ENCODE results near the gene APBB2. TPM values are rescaled to one million over a fixed set of nuclear protein-coding genes. Genes with fewer than 3 reads are reported as not detected.

The APBB2 gene
- total and polyA plus RNA-seq, 4 donors = 4.8 to 31.5 (median 11.2) TPM

GRCh38 chr4:40912460-40913184, 301.7 kb downstream of the APBB2 start:
- no peak overlapping the region for H3K4me3 ChIP-seq (ENCODE audit: low read depth in 1 of 3, low read length in 3 of 3)
- no peaks in the 10 kb centered on the region for H3K9me3 ChIP-seq (ENCODE audit: control insufficient read depth in 4 of 4, low read length in 3 of 4)
- H3K27me3 ChIP-seq (ENCODE audit: control insufficient read depth in 4 of 4, insufficient read depth in 4 of 4, low read length in 3 of 4) = no peaks in the 10 kb centered on the region
- no peak for DNase-seq (ENCODE audit: low spot score)
- no peaks in the 10 kb centered on the region for H3K36me3 ChIP-seq (ENCODE audit: control insufficient read depth in 4 of 4, insufficient read depth in 3 of 4, low read depth in 1 of 4, low read length in 3 of 4)
- H3K4me1 ChIP-seq (ENCODE audit: control insufficient read depth in 4 of 4, insufficient read depth in 4 of 4, low read length in 3 of 4) = no peaks in the 10 kb centered on the region
- H3K27ac ChIP-seq (ENCODE audit: low read depth in 1 of 2, low read length in 2 of 2) = no peak overlapping the region
- H3K9ac ChIP-seq (ENCODE audit: low read depth in 1 of 2, low read length in 2 of 2) = no peak overlapping the region
- 93% methylated on average over 15 of the region's 15 CpGs for WGBS
- TF ChIP-seq CTCF (IDR thresholded peaks at IDR 0.05; ENCODE audit: low read depth, low read length, missing input control) (no peak), YY1 (IDR thresholded peaks at IDR 0.05) (no peak), FOXA1 (IDR thresholded peaks at IDR 0.05) (no peak), EGR1 (IDR thresholded peaks at IDR 0.05; ENCODE audit: low read depth in 2 of 2) (no peak), NR2F2 (IDR thresholded peaks at IDR 0.05) (no peak), HNF4A (conservative IDR thresholded peaks at IDR 0.05) (no peak), MAX (IDR thresholded peaks at IDR 0.05) (no peak), HNF4G (IDR thresholded peaks at IDR 0.05) (no peak), RAD21 (IDR thresholded peaks at IDR 0.05) (no peak), FOXA2 (IDR thresholded peaks at IDR 0.05) (no peak), TAF1 (conservative IDR thresholded peaks at IDR 0.05) (no peak), RXRA (IDR thresholded peaks at IDR 0.05) (no peak)
- TF ChIP-seq, protein P1, sequence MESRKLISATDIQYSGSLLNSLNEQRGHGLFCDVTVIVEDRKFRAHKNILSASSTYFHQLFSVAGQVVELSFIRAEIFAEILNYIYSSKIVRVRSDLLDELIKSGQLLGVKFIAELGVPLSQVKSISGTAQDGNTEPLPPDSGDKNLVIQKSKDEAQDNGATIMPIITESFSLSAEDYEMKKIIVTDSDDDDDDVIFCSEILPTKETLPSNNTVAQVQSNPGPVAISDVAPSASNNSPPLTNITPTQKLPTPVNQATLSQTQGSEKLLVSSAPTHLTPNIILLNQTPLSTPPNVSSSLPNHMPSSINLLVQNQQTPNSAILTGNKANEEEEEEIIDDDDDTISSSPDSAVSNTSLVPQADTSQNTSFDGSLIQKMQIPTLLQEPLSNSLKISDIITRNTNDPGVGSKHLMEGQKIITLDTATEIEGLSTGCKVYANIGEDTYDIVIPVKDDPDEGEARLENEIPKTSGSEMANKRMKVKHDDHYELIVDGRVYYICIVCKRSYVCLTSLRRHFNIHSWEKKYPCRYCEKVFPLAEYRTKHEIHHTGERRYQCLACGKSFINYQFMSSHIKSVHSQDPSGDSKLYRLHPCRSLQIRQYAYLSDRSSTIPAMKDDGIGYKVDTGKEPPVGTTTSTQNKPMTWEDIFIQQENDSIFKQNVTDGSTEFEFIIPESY (IDR thresholded peaks at IDR 0.05) = no peak
- TF ChIP-seq, protein P2, sequence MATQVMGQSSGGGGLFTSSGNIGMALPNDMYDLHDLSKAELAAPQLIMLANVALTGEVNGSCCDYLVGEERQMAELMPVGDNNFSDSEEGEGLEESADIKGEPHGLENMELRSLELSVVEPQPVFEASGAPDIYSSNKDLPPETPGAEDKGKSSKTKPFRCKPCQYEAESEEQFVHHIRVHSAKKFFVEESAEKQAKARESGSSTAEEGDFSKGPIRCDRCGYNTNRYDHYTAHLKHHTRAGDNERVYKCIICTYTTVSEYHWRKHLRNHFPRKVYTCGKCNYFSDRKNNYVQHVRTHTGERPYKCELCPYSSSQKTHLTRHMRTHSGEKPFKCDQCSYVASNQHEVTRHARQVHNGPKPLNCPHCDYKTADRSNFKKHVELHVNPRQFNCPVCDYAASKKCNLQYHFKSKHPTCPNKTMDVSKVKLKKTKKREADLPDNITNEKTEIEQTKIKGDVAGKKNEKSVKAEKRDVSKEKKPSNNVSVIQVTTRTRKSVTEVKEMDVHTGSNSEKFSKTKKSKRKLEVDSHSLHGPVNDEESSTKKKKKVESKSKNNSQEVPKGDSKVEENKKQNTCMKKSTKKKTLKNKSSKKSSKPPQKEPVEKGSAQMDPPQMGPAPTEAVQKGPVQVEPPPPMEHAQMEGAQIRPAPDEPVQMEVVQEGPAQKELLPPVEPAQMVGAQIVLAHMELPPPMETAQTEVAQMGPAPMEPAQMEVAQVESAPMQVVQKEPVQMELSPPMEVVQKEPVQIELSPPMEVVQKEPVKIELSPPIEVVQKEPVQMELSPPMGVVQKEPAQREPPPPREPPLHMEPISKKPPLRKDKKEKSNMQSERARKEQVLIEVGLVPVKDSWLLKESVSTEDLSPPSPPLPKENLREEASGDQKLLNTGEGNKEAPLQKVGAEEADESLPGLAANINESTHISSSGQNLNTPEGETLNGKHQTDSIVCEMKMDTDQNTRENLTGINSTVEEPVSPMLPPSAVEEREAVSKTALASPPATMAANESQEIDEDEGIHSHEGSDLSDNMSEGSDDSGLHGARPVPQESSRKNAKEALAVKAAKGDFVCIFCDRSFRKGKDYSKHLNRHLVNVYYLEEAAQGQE (IDR thresholded peaks at IDR 0.05) = no peak
- TF ChIP-seq, protein P3, sequence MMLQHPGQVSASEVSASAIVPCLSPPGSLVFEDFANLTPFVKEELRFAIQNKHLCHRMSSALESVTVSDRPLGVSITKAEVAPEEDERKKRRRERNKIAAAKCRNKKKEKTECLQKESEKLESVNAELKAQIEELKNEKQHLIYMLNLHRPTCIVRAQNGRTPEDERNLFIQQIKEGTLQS (IDR thresholded peaks at IDR 0.05) = no peak

DNA sequence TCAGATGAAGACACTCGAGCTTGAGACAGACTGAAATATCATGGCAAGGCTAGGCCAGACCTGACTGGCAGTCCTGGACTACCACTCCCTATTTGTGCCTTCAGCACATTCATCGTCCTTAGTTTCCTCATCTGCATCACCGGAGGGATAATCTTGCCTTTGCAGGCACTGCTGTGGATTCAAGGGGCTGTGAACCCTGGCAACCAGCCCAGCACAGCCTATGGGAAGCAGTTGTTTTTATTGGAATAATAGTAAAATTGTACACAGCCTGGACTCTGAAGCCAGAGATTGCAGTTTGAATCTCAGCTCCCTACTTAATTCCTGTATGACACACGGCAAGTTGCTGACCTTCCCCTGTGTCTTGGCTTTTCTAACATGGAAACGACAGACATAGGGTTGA, 303.6 kb downstream of the APBB2 start:
- no peak for DNase-seq (ENCODE audit: low spot score)
- WGBS = 85% methylated on average over 5 of the region's 5 CpGs
- Histone ChIP-seq H3K4me3 (ENCODE audit: low read depth in 1 of 3, low read length in 3 of 3) (no peak overlapping the region), H3K9me3 (ENCODE audit: control insufficient read depth in 4 of 4, low read length in 3 of 4) (no peaks in the 10 kb centered on the region), H3K27ac (ENCODE audit: low read depth in 1 of 2, low read length in 2 of 2) (no peak overlapping the region), H3K9ac (ENCODE audit: low read depth in 1 of 2, low read length in 2 of 2) (no peak overlapping the region), H3K4me1 (ENCODE audit: control insufficient read depth in 4 of 4, insufficient read depth in 4 of 4, low read length in 3 of 4) (no peaks in the 10 kb centered on the region), H3K36me3 (ENCODE audit: control insufficient read depth in 4 of 4, insufficient read depth in 3 of 4, low read depth in 1 of 4, low read length in 3 of 4) (no peaks in the 10 kb centered on the region), H3K27me3 (ENCODE audit: control insufficient read depth in 4 of 4, insufficient read depth in 4 of 4, low read length in 3 of 4) (no peaks in the 10 kb centered on the region)
- TF ChIP-seq GABPA (IDR thresholded peaks at IDR 0.05 in 1 of 2, conservative IDR thresholded peaks at IDR 0.05 in 1 of 2) (no peak), EGR1 (IDR thresholded peaks at IDR 0.05; ENCODE audit: low read depth in 2 of 2) (no peak), RXRA (IDR thresholded peaks at IDR 0.05) (no peak), FOXA1 (IDR thresholded peaks at IDR 0.05) (no peak), SP1 (IDR thresholded peaks at IDR 0.05) (no peak), NR2F2 (IDR thresholded peaks at IDR 0.05) (no peak), YY1 (IDR thresholded peaks at IDR 0.05) (no peak), HNF4G (IDR thresholded peaks at IDR 0.05) (no peak), MAX (IDR thresholded peaks at IDR 0.05) (no peak), CTCF (IDR thresholded peaks at IDR 0.05; ENCODE audit: low read depth, low read length, missing input control) (no peak)

Data from liver (tissue), 9 donors.